CD4-positive, alpha-beta T cell treated with Interleukin-6 for 4 hours (primary cell): ENCODE measurements around the gene XPOT.

ENCODE experiments used
- DNase-seq: peaks from one replicate; pipeline ENCODE4 v3.0.0-alpha.2; 2020; ENCODE audit warnings: mixed read lengths

XPOT gene

GRCh38 chr12:64419696-64420095 is 15.5 kb downstream of the XPOT start:
- DNase-seq, result no peak

DNA sequence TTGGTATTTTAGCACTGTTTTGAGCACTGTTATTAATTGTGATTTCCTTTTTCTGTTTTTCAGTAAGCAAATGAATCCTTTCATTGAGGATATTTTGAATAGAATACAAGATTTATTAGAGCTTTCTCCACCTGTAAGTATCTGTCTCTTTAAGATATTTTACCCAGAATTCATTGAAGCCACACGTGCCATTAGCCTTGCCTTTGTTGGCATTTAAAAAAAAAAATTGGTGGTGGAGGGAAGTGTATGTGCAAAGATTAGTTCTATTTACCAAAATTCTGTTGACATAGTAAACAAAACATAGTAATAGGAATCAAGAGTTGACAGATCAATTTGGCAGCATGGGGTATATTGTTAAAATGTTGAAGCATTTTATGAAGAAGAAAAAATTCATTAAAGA is 23.8 kb downstream of the XPOT start:
- no peak for DNase-seq

DNA sequence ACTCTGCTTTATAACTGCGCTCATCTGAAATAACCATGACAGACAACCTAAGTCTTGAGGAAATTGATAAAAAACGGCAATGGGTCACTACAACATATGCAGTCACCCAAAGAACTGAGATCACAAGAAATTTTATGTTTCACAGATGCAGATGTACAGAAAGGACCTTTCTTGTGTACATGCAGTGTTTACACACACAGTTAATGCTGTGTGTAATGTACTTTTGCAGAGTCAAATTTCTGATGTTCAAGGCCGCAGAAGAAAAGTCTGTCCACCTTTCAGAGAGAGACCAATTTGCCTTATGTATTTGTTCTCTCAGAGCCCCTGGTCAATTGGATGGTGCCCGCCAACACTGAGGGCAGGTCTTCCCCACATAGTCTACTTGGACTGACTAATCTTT is 24.8 kb downstream of the XPOT start:
- DNase-seq, result no peak

DNA sequence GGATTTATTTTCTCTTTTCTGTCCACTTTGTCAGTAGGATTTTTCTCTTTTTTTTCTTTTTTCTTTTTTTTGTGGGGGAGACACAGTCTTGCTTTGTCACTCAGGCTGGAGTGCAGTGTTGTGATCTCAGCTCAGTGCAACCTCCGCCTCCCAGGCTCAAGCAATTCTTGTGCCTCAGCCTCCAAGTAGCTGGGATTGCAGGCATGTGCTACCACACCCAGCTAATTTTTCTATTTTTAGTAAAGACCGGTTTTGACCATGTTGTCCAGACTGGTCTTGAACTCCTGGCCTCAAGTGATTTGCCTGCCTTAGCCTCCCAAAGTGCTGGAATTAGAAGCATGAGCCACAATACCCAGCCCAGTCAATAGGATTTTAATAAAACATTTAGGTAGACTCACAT is 26.7 kb downstream of the XPOT start:
- DNase-seq, result no peak

DNA sequence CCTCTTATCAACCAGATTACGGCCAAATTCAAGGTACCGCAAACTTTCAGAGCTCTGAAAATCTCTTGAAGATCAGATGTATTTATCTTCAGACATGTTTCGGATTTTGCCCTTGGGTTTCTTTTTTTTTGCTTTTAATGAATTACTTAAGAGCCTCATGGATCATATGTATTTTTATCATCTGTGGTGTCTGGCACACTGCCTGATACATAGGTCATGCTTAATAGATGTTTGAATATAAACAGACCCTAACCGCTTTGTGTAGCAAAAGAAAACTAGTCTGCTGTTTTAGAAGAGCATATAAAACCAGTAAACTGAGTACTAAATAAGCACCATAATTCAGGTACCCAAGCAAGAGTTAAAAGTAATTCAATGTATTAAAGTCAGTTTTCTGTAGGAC is 27.6 kb downstream of the XPOT start:
- no peak for DNase-seq

- DNase-seq, result no peak
Measured at GRCh38 chr12:64433915-64434314, 29.7 kb downstream of the XPOT start.

GRCh38 chr12:64440100-64440499 is 35.9 kb downstream of the XPOT start:
- no peak for DNase-seq

GRCh38 chr12:64445490-64445889 is 41.3 kb downstream of the XPOT start:
- no peak for DNase-seq

DNA sequence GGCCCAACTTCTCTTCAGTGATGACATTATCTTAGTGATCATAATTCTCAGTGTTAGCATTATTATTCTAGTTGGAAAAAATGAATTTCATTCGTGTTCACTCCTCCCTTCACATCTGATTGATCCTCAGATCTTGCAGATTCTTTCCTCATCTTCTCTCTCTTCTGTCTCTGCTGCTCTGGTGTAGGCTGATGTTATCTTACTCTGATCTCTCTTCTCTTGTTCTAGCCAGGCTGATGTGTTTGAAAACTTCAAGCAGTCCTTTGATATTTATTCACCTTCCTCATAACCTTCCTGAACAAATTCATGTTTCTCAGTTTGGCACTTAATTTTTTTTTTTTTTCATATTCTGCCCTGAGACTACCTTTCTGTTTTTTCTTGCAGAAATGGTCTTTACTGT is 42.1 kb downstream of the XPOT start:
- DNase-seq, result no peak

DNA sequence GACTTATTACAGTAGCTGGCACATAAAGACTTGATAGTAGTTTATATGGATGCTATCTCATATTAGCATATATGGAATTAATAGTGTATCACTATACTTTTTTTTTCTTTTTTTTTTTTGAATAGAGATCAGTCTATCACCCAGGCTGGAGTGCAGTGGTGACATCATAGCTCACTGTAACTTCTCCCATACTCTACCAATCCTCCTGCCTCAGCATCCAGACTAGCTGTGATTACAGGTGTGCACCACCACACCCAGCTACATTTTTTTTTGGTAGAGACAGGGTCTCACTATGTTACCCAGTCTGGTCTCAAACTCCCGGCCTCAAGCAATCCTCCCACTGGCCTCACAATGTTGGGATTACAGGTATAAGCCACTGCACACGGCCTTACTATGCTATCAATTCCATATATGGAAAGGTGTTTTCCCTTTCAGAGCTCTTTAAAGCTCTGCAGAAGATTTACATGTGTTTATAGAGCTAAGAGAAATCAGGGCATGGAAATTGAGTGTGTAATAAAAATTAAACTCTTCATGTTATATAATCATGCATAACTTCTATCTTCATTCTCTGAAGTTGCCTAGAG is 46.0 kb downstream of the XPOT start:
- DNase-seq, result no peak

DNA sequence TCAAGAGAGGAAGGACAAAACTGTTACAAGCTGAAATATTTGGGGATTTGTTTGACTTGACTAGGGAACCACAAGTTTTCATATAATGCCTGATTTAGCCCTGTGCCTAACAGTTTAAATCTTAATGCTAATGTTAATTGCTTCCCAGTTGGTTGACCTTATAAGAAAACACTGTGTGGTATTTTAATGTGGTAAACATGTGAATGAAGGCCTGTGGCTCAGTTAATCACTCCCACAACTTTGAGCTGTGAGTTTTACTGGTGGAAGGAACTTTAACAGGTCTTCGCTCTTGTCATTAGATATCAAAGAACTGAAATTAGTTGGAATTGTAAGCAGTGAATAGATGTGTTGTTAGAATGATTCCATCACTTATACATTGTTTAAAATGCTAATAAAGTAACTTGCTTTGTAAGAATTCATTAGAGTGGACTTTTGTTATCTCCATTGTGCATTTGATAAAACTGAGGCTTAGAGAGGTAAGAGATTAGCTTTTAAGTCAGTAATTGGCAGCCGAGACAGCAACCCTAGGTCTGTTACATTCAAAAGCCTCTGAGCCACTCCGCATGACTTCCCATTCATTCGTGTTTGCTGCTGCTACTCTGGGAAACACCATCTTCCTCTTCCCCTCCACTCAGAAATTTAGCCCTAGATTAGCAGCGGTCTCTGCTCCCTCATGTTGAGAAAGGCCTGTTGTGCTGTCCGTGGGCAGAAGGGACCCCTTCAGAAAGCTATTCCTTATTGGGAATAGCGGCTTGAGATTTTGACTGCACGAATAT is 46.7 kb downstream of the XPOT start:
- DNase-seq, result no peak

GRCh38 chr12:64451687-64452558 is 47.7 kb downstream of the XPOT start, which contains the start of gene TBK1:
Gene TBK1, plus strand, starts transcription at chr12:64452120. Its CDS starts 3,751 bp downstream, at chr12:64455871.
- DNase-seq, result peak; percentile 67

GRCh38 chr12:64452559-64453329 is 48.6 kb downstream of the XPOT start:
- DNase-seq, result no peak

DNA sequence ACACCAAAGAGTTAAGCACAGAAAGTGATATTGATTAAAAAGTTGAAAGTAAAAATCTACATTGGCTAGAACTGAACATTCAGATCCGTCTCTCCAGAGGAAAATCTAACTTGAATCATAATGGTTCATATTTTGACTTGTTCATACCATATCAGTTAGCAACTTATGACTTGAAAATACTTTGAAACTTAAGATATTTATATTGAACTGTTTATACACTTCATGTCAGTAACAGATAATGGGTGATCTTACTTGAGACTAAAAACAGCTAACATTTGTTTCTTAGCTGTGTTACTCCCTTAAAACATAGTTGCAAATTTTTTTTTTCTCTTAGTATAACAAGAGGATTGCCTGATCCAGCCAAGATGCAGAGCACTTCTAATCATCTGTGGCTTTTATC is 51.3 kb downstream of the XPOT start:
- DNase-seq, result no peak

- no peak for DNase-seq
Measured at GRCh38 chr12:64456119-64456518, 51.9 kb downstream of the XPOT start.

- DNase-seq, result peak; percentile 75
Measured at GRCh38 chr12:64457032-64457431, 52.8 kb downstream of the XPOT start.

DNA sequence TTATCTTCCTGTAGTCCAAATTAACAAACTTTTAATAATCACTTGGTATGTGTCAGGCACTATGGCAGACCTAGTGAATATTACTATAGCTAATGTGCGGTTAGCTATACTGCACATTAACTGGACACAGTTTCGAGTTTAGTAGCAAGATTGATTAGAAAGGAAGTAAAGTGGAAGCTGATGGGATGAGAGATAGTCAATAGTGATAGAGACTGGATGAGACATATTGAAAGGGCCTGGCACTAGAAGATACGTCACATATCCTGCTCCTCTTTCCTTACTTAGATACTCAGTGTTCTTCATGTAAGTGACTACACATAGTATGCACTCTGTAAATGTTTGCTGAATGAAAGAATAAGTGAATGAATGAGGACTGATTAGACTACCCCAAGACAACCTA is 53.3 kb downstream of the XPOT start:
- no peak for DNase-seq

GRCh38 chr12:64457923-64458322 is 53.7 kb downstream of the XPOT start:
- DNase-seq, result no peak

- DNase-seq, result no peak
Measured at GRCh38 chr12:64459394-64459891, 55.3 kb downstream of the XPOT start.

DNA sequence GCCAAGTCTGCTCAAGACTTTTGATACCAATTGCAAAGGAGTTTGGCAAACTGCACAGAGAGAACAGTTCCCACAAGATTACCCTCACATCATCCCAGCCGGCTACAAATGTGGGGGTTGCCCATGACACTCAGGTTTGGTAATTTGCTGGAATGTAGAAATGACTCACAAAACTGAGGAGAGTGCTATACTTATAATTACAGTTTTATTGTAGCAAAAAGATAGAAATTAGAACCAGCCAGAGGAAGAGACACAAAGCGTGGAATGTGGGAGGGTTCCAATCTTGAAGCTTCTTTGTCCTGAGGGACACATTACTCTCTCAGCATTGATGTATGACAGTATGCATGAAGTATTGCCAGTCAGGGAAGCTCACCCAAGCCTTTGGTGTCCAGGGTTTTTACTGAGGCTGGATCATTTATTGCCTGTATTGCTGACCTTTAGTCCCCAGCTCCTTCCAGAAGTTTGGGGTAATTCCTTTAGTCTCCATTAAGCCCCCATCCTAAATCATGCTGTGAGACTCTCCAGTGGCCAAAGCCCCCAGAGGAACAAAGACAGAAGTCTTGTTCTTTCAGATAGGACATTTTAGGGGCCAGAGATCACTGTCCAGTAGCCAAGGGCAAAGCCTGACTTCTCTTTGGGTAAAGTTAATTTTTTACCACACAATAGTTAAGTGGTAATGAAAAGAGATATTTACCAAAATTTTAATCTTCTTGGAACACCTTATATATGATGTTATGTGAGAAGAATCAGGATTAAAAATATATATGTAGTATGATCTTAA is 57.6 kb downstream of the XPOT start:
- DNase-seq, result no peak

GRCh38 chr12:64466178-64466577 is 62.0 kb downstream of the XPOT start:
- DNase-seq, result no peak

DNA sequence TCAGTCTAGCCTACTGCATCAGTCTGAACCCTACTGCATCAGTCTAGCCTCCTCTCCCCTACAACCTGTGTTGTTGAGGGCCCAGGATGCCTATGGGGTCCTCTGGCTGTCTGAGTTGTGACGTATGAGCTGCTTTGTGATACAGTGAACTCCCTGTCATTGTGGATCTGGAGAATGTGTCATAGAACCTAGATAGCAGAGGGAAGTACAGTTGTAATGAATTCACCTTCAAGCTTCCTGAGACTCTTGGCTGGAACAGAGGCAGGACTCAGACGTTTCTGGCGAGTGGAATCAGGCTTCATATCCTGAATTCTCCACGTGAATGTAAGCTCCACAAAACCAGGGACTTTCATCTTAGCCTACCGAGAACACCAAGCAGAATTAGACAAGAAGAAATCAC is 64.8 kb downstream of the XPOT start:
- no peak for DNase-seq
